ENCODE measurements around the gene DENND1C.

Gene DENND1C, protein sequence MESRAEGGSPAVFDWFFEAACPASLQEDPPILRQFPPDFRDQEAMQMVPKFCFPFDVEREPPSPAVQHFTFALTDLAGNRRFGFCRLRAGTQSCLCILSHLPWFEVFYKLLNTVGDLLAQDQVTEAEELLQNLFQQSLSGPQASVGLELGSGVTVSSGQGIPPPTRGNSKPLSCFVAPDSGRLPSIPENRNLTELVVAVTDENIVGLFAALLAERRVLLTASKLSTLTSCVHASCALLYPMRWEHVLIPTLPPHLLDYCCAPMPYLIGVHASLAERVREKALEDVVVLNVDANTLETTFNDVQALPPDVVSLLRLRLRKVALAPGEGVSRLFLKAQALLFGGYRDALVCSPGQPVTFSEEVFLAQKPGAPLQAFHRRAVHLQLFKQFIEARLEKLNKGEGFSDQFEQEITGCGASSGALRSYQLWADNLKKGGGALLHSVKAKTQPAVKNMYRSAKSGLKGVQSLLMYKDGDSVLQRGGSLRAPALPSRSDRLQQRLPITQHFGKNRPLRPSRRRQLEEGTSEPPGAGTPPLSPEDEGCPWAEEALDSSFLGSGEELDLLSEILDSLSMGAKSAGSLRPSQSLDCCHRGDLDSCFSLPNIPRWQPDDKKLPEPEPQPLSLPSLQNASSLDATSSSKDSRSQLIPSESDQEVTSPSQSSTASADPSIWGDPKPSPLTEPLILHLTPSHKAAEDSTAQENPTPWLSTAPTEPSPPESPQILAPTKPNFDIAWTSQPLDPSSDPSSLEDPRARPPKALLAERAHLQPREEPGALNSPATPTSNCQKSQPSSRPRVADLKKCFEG

DNA sequence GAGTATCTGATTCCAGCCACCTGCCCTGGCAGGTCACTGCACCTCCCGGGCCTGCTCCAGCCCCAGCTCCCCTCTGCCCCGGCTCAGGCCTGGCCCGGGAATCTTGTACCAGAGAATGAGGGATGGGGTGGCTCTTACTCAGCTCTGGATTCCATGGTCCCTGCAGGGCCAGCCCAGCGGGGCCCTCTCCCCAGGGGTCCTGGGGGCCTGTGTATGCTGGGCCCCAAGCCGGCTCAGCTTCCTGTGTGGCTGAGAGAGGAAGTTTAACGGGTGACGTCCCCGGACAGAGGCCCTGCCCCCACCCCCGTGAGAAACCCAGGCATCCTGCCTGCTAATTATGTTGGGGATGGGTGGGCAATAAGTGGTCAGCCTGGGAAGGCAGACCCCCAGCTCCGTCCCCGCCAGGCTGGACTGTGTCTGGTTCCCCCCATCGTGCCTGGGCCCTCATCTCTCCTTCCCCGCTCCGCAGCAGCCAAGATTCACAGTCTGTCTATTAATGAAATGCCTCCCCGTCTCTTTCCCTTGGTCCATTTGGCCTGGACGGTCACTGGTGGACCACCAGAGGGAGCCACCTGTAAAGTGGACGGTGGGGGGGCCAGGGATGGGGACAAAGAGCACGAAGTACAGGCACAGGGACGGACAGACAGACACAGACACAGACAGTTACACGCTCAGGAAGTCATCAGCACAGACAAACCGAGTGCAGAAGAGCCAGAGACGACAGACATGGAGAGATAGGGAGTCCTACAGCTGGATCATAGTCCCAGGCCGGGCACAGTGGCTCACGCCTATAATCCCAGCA, at the start of gene DENND1C:
TSS of gene DENND1C (minus strand) at position 247 of the 802 bp plus-strand sequence. CDS start at position 155, 92 bp downstream.
- DNase-seq, result no peak

DNA sequence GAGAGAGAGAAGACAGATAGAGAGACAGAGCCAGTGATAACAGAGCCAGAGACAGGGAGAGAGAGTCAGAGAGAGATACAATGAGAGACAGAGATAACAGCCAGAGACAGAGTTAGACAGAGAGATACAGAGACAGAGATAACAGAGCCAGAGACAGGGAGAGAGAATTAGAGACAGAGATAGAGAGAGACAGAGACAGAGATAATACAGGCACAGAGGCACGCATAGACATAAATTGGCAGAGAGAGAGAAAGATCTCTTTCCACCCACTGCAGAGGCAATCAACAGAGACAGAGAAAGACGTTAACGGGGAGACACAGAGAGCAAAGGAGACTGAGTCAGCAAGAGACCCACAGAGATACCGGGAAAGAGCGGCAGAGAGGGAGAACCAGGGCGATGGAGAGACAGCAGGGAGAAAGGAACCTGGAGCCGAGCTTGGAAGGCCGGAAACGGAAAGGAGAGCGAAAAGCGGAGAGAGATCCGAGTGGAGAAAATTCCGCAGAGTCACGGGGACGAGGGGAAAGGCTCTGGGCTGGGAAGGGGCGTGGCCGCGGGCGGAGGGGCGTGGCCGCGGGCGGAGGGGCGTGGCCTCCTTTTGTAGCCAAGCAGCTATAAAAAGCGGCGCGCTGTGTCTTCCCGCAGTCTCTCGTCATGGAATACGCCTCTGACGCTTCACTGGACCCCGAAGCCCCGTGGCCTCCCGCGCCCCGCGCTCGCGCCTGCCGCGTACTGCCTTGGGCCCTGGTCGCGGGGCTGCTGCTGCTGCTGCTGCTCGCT, 49.0 kb upstream of the DENND1C start, which contains the start of gene TNFSF9:
TSS of gene TNFSF9 (plus strand) at position 641 of the 777 bp plus-strand sequence. CDS start at position 652, 11 bp downstream.
- peak; percentile 16 to 20 for DNase-seq

DNA sequence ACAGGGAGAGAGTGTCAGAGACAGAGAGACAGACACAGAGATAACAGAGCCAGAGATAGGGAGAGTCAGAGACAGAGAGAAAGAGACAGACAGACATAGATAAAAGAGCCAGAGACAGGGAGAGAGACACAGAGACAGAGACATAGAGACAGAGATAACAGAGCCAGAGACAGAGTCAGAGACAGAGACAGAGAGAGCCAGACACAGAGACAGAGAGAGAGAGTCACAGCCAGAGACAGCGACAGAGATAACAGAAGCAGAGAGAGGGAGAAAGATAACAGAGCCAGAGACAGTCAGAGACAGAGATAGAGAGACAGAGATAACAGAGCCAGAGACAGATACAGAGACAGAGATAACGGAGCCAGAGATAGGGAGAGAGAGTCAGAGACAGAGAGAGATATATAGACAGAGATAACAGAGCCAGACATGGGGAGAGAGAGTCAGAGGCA, 48.4 kb upstream of the DENND1C start:
- DNase-seq, result no peak

DNA sequence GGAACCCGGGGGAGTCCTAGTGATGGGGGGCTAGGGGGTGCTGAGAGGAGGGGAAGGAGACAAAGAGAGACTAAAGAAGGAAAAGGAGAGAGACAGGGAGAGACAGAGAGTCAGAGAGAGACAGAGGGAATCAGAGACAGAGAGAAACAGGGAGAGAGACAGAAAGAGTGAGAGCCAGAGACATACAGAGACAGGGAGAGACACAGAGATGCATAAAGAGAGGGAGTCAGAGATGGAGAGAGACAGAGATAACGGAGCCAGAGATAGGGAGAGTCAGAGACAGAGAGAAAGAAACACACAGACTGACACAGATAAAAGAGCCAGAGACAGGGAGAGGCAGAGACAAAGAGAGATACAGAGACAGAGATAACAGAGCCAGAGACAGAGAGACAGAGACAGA, 47.8 kb upstream of the DENND1C start:
- no peak for DNase-seq

DNA sequence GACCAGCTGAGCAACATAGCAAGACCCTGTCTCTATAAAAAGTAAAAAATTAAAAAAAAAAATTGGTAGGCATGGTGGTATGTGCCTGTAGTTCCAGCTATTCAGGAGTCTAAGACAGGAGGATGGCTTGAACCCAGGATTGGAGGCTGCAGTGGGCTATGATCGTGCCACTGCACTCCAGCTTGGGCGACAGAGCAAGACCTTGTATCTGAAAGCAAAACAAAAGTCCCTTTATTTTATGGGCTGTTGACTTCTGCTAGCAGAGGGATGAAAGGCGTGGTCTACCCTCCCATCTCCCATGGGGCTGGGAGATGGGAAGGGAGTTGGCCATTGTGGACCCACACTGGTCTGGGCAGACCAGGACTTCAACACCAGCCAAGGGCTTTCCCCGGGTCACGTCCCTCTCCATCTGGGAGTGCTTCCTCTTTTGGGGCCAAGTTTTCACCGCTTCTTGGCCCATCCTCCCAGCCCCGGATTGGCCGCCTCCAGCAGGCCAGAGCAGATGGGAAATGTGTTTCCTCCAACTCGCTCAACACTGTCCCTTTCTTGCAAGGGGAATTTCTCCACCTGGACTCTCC, 47.0 kb upstream of the DENND1C start:
- DNase-seq, result no peak

DNA sequence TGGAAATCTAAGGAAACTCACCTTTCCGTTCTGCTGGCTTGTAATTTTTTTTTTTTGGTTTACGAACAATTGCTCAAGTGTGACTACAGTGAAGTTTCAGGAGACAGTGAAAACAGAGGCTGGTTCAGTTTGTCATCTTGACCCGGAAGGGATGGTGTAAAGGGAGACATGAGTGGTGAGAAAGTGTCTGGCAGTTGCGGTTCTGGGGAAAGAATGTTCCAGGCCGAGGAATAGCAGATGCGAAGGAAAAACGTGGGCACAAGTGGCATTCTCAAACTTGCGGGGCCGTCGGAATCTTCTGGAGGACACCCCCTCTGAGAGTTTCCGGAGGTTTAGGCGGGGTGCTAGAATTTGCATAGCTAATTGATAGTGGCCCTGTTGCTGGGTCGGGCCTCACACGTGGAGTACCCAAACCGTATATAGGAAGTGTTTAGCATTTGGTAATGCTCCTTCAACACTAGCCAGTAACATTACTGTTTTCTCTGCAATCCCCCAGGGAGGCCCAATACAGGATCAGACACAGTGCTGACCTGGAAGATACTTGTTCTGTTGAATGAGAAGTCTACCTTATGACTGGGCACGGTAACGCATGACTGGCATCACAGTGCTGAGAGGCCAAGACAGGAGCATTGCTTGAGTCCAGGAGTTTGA, 46.4 kb upstream of the DENND1C start:
- DNase-seq, result no peak

DNA sequence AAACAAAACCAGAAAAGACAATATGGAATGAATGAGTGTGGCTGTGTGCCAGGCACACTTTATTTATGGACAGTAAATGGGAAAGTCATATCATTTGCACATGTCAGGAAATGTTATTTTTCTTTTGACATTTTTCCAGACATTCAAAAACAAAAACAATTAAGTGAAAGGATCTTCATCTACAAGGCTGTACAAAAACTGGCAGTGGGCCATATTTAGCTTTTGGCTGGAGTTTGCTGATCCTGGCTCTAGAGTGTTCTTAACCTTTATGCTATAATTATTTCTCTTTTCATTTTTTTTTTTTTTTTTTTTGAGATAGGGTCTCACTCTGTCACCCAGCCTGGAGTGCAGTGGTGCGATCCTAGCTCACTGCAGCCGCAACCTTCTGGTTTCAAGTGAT, 42.7 kb upstream of the DENND1C start:
- no peak for DNase-seq

DNA sequence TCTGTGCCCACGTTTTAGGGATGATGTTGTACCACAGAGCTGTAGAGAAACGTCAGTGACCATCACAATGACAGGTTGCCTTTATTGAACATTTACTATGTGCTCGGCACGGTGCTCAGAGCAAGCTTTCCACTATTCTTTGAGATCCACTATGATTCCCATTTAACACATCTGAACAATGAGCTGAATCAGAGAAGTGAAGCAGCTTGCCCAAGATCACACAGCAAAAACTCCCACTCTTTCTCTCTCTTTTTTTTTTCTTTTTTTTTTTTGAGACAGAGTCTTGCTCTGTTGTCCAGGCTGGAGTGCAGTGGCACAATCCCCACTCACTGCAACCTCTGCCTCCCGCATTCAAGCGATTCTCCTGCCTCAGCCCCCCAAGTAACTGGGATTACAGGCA, 41.1 kb upstream of the DENND1C start:
- no peak for DNase-seq

DNA sequence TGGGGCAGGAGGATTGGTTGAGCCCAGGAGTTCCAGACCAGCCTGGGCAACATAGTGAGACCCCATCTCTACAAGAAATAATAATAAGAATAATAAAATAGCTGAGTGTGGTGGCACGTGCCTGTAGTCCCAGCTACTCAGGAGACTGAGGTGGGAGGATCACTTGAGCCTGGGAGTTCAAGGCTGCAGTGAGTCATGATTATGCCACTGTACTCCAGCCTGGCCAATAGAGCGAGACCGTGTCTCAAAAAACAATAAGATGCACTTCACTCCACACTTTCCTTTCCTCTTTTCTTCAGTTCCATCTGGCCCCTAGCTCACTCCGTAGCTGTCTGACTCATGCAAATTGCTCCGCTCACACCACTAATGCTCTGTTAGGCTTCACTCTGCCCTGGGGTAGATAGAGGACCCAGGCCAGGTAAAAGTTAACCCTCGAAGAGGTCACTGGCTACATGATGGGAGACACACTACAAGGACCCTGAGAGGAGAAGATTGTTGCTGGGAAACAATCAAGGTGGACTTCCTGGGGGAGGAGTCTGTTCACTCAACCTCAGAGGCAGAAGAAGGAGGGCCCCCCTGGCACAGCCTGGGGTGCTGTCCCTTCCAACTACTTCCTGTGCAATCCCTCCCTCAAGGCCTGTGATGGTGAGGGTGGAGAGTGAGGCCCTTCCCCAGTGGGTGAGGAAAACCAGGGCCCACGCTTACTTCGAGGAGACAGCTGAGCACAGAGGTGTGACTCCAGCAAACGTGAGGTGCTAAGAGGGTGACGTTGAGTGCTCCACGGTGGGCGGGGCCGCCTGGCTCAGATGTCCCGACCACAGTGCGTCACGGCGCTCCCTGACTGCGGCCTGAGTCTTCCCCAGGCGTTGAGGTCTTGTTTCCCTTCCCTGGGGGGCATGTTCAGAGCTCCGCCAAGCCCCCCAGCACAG, 40.4 kb upstream of the DENND1C start:
- DNase-seq, result no peak

DNA sequence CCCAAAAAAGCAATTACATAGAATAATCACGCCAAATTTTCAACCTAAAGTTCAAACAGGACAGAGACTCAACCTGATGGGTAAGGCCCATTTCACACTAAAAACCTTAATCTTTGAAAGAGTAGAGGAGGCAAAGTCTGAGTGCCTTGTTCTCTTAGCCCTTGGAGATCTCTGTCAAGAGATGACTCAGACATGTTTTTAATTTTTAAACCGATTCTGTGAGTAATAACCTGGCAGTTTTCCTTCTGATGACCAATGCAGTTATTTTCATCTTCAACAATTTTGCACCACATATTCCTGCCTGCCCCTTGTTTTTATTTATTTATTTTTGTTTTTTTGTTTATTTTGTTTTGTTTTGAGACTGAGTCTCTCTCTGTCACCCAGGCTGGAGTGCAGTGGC, 37.7 kb upstream of the DENND1C start:
- DNase-seq, result no peak

DNA sequence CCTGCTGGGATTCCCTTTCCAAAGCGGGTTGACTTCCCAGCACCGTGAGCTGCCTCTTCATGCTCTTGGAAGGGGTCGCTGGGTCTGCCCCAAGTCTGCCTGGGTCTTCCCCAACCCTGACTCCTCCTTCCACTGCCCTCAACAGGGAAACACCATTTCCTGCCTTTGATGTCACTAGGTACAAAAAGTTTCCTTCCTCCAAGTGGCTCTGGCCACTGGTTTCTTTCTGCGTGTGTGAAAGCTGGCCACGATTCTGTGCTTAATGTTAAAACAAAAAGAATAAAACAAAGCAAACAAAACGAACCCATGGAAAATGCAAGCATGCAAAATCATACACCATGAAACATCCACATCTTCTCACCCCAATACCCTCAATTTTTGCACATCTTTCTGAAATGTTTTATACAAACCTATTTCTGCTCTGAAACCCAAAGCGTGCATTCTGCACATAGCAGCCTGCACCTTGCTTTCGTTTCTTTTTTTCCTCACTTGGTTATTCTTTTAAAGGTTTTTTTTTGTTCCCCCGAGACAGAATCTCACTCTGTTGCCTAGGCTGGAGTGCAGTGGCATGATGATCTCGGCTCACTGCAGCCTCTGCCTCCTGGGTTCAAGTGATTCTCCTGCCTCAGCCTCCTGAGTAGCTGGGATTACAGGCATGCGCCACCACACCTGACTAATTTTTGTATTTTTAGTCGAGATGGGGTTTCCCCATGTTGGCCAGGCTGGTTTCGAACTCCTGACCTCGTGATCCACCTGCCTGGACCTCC, 36.7 kb upstream of the DENND1C start:
- DNase-seq, result no peak

DNA sequence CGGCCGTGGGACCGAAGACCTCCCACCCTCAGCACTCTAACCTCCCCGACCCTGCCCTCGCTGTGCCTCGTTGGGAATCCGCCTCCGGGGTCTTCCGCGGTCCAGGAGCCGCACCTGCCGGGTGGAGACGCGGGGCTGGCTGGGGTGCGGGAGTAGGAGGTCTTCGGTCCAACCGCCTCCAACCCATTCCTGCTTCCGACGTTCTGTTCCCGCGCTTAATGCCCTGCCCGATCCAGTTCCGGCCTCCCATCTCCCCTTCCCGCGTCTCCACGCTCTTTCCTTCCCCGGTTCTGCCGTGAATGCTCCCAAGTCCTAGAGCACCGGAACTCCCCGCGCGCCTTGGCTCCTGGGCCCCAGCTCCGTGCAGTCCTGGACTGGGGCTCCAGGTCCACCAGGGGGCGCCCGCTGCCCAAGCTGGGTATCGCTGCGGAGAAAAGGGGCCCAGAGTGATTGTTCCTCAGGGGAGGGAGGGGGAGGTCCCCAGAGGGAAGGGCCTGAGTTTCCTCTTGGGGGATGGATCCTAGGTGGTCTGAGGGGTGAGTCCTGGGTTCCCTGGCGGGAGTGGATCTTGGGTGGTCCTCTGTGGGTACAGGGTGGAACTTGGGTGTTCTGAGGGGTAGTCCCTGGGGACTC, 35.2 kb upstream of the DENND1C start:
- DNase-seq, result peak in 1 of 2 experiments; percentile 25

DNA sequence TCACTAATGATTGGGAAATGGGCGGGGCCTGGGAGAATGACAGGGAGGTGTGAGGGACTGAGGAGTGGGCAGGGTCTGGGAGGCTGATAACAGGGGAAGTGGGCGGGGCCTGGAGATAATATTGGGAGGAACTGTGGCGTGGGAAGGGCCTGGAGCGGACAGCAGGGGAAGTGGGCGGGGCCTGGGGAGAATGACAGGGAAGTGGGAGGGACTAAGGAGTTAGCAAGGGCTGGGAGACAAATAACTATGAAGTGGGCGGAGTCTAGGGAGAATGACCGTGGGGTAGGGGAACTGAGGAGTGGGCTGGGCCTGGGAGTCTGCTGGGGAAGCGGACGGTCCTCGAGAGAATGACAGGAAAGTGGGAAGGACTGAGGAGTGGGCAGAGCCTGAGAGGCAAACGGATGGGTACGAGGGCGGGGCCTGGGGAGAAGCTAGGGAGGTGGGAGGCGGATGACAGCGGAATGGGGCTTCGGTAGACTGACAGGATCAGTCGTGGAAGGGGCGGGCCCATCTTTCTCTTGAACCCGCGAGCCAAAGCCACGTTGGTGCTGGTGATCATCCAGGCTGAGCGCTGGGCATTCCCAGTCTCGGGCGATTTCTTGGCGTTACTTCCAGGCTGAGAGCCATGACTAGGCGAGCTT, 34.6 kb upstream of the DENND1C start:
- no peak for DNase-seq

DNA sequence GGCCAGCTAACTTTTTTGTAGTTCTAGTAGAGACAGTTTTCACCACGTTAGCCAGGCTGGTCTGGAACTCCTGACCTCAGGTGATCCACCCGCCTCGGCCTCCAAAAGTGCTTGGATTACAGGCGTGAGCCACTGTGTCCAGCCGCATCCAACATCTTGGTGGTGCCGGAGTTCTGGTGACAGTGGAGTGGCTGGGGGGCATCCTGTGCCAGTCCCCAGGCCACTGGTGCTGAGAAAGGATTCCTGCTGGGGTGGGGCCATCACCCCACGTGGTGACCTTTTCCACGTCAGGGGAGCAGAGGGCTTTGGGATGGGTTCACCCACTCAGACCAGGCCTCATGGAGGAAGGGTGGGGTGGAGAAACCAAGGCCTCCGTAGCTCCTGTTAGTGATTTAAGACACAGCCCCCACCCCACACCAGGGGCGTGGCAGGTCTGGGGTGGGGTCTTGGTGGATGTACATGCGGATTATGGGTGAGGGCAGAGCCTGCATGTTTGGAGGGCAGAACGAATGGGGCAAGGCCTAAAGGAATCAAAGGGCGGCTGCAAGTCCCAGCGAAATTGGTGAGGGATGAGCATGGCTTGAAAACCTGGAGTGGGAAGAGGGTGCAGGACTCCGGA, 33.4 kb upstream of the DENND1C start:
- DNase-seq, result no peak

DNA sequence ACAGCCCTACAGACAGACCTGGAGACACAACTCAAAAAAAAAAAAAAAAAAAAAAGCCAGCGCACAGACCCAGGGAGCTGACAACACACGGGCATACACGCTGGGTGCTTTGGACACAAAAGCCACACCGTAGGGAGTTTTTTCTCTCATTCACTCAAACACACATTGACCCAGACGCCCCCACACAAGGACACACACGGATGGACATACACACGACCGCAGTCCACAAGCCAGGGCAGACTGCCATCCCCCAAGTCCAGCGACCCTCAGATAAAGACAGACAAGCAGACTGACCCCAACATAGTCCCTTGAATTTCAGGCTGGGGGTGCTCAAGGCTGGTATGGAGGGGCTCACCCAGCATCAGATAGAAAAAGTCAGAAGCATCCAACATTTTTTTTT, 32.5 kb upstream of the DENND1C start:
- no peak for DNase-seq

DNA sequence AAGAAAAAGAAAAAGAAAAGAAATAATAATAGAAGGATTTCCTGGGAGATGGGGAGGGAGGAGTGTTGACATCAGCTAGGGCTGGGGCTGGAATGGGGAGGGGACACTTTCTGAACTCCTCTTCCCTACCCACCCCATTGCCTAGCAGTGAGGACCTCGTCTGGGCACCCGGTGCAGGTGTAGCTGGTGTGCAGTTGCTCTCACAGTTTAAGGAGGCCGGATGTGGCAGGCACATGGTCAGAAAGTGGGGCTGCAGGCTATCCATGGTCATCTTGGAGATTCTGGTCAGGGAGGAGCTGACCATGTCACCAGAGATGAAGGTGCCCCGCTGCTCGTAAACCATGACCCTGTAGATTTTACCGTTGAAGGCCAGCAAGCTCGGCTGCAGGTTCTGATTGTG, 29.0 kb upstream of the DENND1C start:
- no peak for DNase-seq

DNA sequence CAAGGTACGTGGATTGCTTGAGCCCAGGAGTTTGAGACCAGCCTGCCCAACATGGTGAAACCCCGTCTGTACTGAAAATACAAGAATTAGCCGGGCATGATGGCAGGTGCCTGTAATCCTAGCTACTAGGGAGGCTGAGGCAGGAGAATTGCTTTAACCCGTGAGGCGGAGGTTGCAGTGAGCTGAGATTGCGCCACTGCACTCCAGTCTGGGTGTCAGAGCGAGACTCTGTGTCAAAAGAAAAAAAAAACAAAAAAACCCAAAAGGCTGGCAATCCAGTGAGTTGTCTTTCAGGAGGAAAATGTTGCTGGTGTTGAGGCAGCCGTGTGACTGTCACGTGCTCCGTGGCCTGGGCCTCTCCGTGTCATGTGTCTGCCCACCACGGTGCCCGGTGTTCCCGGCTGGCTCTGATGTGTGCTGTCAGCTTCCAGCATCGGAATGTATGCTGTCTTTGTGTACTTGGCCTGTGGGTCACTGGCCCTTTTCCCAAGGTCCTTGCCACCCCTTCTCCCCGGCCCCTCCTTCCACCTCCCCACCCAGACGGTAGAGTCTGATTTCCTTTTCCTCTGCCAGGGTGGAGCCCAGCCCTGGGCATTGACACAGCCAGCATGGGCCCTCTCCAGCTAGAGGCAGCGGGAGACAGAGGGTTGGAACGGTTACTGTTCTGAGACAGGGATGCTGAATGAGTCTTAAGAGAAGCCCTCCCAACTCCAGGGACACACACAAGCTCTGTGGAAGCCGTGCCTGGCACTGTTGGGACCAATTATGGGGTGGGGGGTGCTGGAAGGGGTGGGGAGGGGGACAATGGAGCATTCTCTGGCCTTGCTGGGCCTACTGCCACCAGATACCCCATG, 27.8 kb upstream of the DENND1C start:
- no peak for DNase-seq
